GM12864 (cell line): ENCODE data around the gene NELFCD.
A peak's percentile ranks its signal among the peaks of the same experiment; 100 is the strongest.

ENCODE experiments used
- DNase-seq: peaks from one replicate; pipeline ENCODE4 v3.0.0-alpha.2; 2011; ENCODE audit warnings: low read depth
- H3K4me3 ChIP-seq: 2 replicates; pipeline ENCODE4 v1.5.1; 2011; ENCODE audit warnings: mild to moderate bottlenecking, low read depth, low read length, control low read depth
- CTCF ChIP-seq: IDR thresholded peaks from 2 replicates; pipeline ENCODE4 v1.5.1; 2011; ENCODE audit warnings: low read depth, mild to moderate bottlenecking, moderate library complexity, low read length, control low read depth, inconsistent platforms; ENCODE audit errors: missing control alignments

The NELFCD gene

GRCh38 chr20:59001449-59002171, 20.6 kb downstream of the NELFCD start:
- no peak overlapping the region for H3K4me3 ChIP-seq
- no peak for TF ChIP-seq CTCF
- no peak for DNase-seq

- no peak for DNase-seq
- TF ChIP-seq CTCF, result no peak
- no peak overlapping the region for H3K4me3 ChIP-seq
Measured at GRCh38 chr20:59002388-59002787, 21.3 kb downstream of the NELFCD start.

DNA sequence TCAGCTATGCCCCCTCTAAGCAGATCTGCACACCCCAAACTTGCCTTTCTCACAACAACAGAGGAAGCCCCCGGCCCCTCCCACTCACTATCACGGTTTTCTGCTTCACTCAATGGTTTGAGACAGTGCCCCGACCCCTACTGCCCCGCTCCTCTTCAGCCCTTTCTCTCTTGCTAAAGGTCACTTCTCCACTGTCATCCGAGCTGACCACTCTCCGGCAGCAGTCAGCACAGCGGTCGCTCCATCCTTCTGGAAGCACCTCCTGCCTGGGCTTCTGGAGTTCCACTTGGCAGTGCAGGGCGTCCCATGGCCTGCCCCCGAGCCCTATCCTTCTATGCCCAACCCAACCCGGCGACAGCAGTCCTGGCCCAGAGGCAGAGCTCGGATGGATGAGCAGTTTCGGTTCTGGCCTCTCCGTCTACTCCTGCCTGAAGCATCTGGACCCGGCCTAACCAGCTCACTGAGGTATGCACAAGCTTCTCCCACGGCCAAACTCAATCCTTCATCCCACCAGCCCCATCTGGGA, 21.9 kb downstream of the NELFCD start:
- no peak for TF ChIP-seq CTCF
- H3K4me3 ChIP-seq, result no peak overlapping the region
- no peak for DNase-seq

DNA sequence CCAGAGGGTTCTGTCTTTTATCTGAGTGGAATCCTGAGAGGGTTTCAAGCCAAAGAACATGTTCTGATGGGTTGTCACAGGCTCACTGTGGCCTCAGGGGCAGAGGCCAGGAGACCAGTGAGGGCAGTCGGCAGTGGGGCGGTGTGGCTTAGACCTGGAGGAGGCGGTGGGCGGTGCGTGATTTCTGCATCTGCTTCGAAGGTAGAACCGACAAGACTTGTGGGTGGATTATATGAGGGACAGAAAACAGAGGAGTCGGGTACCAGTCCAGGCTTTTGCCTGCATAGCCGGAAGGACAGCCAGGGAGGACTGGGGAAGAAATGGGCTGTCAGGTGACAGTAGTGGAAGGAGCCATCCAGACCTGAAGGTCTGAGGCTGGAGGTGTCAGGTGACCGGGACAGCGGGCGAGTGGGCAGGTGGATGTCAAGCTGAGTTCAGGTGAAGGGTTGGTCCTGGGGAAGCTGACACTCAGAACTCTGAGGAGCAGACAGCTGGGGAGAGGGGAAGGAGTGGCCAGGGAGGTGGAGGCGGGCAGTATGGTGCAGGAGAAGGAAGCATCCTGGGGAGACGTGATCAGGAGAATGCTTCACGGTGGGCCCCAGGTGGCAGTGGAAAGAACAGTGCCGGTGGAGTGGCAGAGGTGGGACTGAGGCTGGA, 22.9 kb downstream of the NELFCD start:
- H3K4me3 ChIP-seq, result peak overlapping the region; percentile 76
- DNase-seq, result no peak
- no peak for TF ChIP-seq CTCF

GRCh38 chr20:59004493-59004762, 23.4 kb downstream of the NELFCD start:
- no peak for TF ChIP-seq CTCF
- peak overlapping the region; percentile 76 for H3K4me3 ChIP-seq
- no peak for DNase-seq

DNA sequence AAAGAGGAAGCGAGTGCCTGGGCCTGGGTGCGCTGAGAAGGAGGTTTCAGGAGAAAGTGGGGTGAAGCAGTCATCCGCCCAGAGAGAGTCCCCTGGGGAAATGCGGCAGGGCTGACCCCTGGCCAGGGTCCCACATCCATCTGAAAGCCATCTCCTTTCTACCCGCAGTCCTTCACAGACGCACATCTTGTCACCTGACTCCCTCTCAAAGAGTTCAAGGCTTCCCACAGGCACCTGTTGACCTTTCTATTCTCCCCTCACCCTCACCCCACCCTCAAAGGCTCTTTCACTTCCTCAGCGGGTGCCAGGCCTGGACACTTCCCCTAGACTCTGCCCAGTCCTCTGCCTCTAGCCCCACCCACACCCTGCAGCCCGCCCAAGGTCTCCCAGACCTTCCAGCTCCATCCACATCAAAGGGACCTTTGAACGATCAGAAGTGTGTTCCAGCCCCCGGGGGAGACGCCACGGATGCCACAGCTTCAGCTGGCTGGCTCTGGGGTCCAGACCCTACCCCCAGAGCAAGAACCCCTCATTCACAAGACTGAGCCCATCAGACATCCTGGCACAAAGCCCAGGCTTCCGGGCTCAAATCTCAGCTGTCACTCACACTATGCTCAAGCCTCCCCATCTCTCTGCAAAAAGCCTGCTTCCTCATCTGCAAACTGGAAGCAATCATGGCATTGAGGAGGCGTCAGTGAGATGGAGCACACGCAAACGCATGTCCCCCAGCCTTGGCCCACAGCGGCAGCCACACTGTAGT, 23.9 kb downstream of the NELFCD start:
- DNase-seq, result peak; percentile 88
- H3K4me3 ChIP-seq, result peak overlapping the region; percentile 76
- TF ChIP-seq CTCF, result no peak
